ENCODE measurements around the gene MEN1.
"Not testable (repeated sequence)": the region's sequence is repeated elsewhere in the genome, so short reads cannot be mapped to it uniquely, and the experiment has no call there.

MEN1 gene

DNA sequence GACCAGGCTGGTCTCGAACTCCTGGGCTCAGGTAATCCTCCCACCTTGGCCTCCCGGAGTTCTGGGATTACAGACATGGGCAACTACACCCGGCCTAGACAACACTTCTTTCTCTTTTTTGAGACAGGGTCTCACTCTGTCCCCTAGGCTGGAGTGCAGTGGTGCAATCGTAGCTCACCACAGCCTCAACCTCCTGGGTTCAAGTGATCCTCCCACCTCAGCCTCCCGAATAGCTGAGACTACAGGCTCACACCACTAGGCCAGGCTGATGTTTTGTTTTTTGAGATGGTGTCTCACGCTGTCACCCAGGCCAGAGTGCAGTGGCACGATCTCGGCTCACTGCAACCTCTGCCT, 35.4 kb upstream of the MEN1 start:
- DNase-seq (ENCODE audit: low read depth in 2 of 2), result not testable (repeated sequence)

DNA sequence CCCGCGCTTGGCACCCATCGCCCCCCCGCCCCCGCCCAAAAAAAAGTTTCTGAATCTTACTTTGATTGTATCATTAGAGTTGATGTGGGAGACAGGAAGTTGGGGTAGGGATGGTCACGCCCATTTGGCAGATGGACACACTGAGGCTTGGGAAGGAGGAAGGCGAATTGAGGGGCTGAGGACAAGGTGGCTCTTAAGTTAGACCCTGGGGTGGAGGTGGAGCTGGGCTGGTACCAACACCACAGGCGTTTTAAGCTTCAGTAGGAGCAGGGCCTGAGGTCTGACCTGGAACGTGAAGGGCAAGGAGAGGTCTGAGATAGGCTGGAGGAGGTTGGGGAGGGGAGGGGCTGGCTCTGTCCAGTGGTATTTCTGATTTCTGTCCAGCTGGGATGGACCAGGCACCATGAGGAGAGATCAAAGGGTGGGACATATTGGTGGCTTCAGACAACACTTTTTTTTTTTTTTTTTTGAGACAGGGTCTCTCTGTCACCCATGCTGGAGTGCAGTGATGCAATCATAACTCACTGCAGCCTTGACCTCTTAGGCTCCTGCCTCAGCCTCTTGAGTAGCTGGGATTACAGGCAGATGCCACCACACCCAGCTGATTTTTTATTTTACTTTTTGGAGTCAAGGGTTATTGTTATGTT, 34.9 kb upstream of the MEN1 start:
- no peak for DNase-seq (ENCODE audit: low read depth in 2 of 2)

DNA sequence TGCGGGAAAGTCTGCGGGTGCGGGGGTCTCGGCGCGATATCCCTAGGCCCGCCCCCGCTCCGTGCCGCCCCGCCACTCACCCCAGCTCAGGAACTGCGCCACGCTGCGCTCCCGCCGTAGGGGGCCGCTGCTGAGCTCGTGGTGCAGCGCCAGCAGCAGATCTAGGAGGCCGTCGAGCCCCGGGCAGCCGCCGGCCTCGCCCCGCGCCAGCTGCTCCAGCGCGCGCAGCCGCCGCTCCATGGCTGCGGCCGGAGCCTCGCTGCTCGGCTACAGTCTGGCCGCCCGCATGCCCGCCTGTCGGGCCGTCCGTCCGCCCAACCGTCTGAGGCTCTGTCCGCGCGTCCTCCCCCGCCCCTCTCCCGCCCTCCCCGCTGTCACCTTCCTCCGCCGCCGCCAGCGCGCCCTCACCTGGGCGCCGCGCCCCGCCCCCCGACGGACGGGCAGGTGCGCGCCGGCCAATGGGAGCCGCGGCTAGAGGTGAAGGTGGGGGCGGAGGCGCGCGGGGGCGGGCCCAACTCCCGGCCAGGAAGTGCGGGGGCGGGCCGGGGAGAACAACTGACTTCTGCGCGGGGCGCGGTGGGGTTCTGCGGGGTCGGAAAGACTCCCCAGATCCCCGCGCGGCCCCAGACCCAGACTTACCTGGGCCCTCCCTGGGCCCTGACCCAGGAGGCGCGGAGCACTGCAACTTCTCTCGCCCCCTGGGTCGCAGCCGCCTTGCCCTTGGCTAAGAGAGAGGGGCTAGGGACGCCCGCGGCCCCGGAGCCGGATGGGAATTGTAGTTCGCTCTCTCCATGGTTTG, 34.2 kb upstream of the MEN1 start, which contains the start of gene CDC42BPG:
Gene CDC42BPG, minus strand, starts transcription at position 324 of the 799 bp plus-strand sequence. Its CDS starts 84 bp downstream, at position 240.
- peak in 1 of 2 donors; percentile 59 for DNase-seq (ENCODE audit: low read depth in 2 of 2)

DNA sequence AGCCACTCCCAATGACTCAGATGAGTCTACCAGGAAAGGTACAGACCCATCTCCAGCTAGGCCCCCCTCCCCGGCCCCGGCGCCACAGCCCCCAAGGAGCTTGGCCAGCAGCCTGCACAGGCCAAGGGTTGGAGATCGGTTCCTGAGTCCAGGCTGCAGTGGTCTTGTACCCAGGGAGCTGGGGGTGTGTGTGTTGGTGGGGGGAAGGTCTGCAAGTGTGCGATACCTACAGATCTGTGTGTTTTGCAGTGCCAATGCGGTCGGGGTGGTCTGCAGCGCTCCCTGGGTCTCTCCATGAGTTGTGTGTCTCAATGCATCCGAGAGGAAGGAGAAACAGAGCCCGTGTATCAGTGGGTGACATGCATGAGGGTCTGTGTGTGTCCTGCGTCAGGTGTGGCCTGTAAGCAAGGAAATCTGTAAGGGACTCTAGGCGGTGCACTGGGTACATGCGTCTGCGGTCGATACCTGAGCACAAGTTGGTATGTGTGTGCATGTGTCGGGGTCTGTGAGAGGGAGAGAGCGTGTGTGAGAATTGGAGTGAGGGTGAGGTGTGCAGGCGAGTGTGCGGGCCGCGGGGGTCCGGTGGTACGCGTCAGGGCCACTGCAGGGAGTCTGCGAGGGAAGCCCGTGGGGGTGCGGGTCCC, 33.5 kb upstream of the MEN1 start:
- no peak for DNase-seq (ENCODE audit: low read depth in 2 of 2)

- DNase-seq (ENCODE audit: low read depth in 2 of 2), result no peak
Measured at GRCh38 chr11:64842851-64843685, 32.7 kb upstream of the MEN1 start.

DNA sequence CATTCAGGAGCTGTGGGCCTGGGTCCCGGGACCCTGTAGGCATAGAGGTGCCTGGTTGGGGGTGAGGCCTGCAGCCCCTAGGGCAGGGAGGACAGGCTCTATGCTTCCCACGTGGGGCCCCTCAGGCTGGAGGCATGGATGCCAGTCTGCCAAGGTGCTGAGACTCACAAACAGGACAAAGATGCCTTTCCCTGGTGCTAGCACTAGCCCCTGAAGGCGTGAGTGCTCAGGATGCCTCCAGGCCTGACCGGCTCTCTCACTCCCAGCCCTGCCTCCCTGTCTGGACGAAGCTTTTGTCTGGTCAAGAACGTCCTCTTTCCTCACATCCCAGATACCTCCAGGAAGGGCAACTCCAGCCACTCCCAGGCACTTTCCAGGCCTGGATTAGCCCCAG, 32.0 kb upstream of the MEN1 start:
- DNase-seq (ENCODE audit: low read depth in 2 of 2), result no peak

DNA sequence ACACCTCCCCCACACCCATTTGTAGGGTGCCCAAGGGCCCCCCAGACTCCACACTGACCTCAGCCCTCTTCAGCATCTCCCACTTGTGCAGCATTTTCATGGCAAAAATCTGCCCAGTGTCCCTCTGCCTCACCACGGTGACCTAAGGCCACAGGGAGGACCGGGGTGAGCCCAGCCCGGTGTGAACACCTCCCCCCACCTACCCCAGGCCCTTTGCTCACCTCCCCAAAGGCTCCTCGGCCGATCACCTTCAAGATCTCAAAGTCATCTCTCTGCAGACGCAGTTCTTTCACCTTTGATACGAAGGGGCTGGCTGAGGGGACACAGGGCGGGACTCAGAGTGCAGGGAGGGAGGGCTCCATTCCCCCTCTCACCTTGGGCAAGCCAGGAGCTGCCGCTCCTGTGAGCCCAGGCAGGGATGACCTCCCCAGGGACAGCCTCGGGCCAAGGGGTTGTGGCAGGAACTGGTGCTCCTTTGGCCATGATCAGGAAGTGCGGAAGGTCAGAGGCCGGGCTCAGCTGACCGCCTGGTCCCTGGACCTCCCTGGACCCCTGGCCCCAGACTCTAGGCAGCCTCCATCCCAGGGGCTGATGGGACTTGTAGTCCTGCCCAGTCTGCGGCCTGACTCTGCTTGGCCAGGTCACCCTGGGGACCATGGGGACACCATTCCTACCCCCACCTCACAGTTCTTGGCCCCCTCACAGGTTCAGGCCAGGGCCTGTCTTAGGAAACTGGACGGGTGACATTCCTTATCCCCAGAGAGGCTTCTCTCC, 31.4 kb upstream of the MEN1 start:
- DNase-seq (ENCODE audit: low read depth in 2 of 2), result no peak

DNA sequence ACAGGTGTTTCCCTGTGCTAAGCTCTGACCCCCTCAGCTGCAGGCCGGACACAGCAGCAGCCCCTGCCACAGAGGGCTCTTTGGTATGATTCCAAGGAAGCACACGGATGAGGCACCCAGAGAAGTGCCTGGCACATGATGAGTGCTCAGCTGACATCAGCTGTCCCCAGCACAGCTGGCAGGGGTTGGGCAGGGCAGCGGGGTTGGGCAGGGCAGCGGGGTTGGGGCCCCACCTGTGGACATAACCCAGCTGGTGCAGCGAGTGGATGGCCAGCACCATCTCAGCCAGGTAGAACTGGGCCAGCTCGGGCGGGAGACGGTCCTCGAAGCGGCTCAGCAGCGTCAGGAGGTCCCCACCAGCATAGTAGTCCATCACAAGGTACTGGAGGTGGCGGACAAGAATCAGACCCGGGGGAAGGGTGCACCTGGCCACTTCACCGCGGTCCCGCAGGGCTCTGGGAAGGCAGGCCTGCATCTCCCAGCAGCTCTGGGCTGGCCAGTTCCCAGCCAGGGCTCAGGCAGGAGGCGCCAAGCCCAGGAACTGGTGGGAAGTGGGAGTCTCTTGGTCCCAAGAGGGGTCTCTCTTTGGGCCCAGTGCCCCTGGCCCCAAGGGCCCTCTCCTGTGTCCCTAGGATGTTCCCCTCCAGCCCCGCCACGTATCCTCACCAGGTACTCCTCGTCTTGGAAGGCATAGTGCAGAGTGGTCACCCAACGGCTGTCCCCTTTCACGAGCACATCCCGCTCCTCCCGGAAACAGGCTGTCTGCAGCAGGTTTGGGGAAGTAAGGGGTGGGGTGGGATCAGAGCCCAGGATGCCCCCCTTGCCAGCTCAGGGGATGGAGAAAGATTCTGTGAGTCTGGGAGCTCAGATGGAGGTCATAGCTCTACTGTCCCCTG, 29.8 kb upstream of the MEN1 start:
- no peak for DNase-seq (ENCODE audit: low read depth in 2 of 2)

DNA sequence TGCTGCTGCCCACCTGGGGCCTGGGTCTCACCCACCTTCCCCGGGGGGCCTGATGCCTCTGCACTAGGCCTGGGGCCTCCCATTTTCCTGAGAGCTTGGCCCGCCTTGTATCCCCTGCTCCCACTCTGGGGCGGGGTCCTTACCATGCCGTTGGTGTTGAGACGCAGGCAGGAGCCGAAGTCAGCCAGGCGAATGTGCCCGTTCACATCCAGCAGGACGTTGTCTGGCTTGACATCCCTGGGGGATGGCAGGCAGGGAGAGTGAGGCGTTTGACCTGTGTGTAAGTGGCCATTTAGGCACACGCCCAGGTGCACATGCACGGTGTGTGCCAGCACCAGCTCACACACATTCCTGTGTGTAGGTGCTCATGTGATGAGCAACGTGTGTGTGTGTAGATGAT, 29.0 kb upstream of the MEN1 start:
- DNase-seq (ENCODE audit: low read depth in 2 of 2), result no peak

DNA sequence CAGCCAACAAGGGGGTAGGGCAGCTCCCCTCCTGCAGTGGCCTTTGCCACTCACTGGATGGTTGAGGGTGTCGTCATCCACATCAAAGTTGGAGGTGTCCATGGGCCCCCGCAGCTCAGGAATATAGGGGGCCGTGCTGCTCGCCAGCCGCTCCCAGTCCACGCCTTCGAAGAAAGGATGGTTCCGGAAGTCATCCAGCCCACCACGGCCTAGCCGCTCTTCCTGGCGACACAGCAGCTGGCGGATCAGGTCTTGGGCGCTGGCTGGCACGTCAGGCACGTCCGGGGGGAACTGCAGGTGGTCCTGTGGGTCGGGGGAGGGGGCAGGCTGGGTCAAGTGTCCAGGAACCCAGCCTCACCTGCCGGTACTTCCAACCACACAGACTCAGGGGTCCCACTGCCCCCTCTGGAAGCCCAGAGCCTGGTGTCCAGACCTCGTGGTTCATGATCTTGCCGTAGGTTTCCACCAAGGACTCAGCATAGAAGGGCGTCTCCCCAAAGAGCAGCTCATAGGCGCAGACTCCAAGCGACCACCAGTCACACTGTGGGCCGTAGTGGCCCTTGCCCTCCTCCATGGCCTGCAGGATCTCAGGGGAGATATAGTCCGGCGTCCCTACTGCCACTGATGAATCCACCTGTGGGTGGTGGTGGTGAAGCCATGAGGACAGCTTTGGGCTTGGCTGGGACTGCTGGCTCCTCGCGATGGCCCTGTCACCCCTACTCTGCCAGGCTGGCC, 28.4 kb upstream of the MEN1 start:
- DNase-seq (ENCODE audit: low read depth in 2 of 2), result no peak

GRCh38 chr11:64837887-64838351, 27.6 kb upstream of the MEN1 start:
- DNase-seq (ENCODE audit: low read depth in 2 of 2), result no peak

- no peak for DNase-seq (ENCODE audit: low read depth in 2 of 2)
Measured at GRCh38 chr11:64836448-64837072, 26.2 kb upstream of the MEN1 start.

GRCh38 chr11:64835616-64836447, 25.5 kb upstream of the MEN1 start:
- no peak for DNase-seq (ENCODE audit: low read depth in 2 of 2)

DNA sequence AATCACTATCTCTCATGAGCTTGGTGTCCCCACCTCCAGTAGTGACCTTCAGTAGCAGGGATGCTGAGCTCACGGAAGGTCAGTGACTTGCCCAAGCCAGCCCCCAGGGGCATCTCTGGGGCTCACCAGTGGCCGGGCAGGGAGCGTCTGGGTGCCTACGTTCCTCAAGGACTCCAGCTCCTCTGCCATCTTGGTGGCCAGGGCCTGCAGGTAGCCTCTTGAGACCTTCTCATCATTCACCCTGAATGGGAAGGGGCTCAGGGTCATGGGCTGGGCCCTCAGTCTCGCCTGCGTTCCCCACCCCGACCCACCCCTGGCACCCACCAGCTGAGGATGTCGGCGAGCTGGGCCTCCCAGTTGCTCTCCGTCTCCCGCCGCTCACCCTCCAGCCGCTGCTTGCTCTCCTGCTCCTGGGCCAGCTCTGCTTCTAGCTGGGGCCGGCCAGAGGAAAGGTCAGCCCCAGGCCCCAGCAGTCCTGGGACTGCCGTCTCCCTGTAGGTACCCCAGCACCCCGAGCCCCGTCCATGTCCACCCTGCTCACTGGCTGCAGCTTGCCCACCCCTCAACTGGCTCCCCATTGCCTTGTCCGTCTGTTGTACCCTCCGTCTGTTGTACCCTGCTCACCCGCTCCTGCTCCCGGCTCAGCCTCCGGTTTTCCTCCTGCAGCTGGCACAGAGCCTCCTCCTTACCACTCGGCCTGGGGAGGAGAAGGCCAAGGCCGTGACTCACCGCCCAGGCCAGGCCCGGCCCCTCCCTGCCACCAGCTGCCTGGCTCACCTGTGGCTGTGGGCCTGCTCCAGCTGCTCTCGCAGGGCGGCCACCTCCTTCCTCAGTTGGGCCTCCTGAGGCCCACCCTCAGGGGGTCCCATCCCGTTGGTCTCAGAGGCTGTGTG, 24.6 kb upstream of the MEN1 start:
- DNase-seq (ENCODE audit: low read depth in 2 of 2), result no peak

DNA sequence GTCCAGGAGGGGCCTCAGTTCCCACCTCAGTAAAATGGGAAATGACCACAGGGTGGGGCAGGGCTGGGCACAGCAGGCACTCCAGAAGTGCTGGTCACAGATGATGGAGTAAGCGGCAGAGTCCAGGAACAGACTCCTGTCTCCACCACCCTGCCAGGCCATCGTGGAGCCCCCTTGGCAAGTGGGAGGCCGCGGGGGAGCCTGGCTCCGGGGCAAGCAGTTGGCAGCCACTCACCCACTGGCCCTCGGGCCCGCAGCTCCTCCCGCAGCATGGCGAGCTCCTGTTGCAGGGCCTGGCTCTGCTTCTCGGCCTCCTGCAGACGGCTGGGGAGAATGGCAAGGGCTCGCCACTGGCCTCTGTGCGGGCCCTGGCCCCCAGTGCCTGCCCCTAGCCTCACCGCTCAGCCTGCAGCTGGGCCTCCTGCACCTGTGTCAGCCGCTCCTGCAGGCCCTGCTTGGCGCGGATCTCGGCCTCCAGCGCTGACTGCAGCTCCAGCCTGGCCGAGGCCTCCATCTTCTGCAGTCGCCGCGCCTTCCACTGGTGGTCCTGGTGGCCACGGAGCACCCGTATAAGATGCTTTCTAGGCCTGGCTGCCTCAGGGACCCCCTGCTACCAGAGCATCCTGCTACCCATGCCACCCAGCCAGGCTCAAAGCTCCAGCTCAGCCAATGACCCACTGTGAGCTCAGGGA, 23.8 kb upstream of the MEN1 start:
- DNase-seq (ENCODE audit: low read depth in 2 of 2), result no peak

DNA sequence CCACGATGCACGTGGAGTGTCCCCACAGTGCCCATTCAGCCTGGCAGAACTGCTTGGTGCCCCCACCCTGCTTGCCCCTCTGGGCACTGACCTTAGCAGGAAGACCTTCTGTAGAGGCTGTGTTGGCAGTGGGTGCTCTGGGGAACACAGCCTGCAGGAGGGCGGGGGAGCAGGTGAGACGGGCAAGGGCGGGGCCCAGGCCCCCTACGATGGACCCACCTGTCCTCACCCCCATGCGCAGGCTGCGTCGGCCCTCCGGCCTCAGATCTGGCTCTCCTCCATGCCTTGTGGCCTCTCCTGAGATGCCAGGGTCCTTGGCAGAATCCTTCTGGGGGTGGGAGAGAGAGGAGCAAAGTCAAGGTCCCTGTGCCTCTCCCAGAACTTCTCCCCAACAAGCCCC, 23.2 kb upstream of the MEN1 start:
- no peak for DNase-seq (ENCODE audit: low read depth in 2 of 2)

GRCh38 chr11:64833198-64833502, 22.8 kb upstream of the MEN1 start:
- no peak for DNase-seq (ENCODE audit: low read depth in 2 of 2)

Measured in activated CD4-positive, alpha-beta T cell treated with anti-CD3 and anti-CD28 coated beads for 24 hours (primary cell).